Nephron (organoid): ENCODE measurements around the gene ARID1B.

Experiments used
- H3K27ac Mint-ChIP-seq, 3 experiments: 2 replicates each; pipeline ENCODE4 v1.8.0; 2020; ENCODE audit warnings: mixed read lengths in 3 of 3, mild to moderate bottlenecking in 2 of 3, moderate library complexity in 1 of 3
- H3K27me3 Mint-ChIP-seq: 2 replicates; pipeline ENCODE4 v1.8.0; 2021; ENCODE audit warnings: low read depth, mild to moderate bottlenecking, moderate library complexity, mixed read lengths
- H3K36me3 Mint-ChIP-seq: 2 replicates; pipeline ENCODE4 v1.8.0; 2020; ENCODE audit warnings: low read depth, mixed read lengths
- H3K4me1 Mint-ChIP-seq: 2 replicates; pipeline ENCODE4 v1.8.0; 2020; ENCODE audit warnings: mixed read lengths
- H3K4me3 Mint-ChIP-seq, 3 experiments: 2 replicates each; pipeline ENCODE4 v1.8.0; 2020; ENCODE audit warnings: mild to moderate bottlenecking in 3 of 3, mixed read lengths in 3 of 3, moderate library complexity in 2 of 3
- H3K9me3 Mint-ChIP-seq: 2 replicates; pipeline ENCODE4 v1.8.0; 2020; ENCODE audit warnings: mixed read lengths
- CTCF ChIP-seq, 3 experiments: fragments of 200-600 bp; sonication (generic); IDR thresholded peaks; one replicate each; pipeline ENCODE4 v1.5.0; 2021; ENCODE audit warnings: antibody characterized with exemption in 3 of 3; ENCODE audit not compliant: unreplicated experiment in 3 of 3

ARID1B gene

GRCh38 chr6:156848533-156848932 is 71.4 kb downstream of the ARID1B start:
- peaks cover 89% of the 10 kb centered on the region for H3K4me1 Mint-ChIP-seq
- no peaks in the 10 kb centered on the region for H3K27me3 Mint-ChIP-seq
- TF ChIP-seq CTCF (IDR thresholded peaks at IDR 0.05; ENCODE audit: unreplicated experiment in 3 of 3), result no peak
- H3K27ac Mint-ChIP-seq, result peak overlapping the region; percentile 59 to 94 (median 86)
- no peaks in the 10 kb centered on the region for H3K9me3 Mint-ChIP-seq
- H3K36me3 Mint-ChIP-seq, result peaks cover 6% of the 10 kb centered on the region
- peak overlapping the region; percentile 7 to 64 (median 43) for H3K4me3 Mint-ChIP-seq

- Mint-ChIP-seq H3K36me3 (peaks cover 6% of the 10 kb centered on the region), H3K4me3 (peak overlapping the region in 2 of 3 experiments; percentile 29 to 54), H3K27me3 (no peaks in the 10 kb centered on the region), H3K9me3 (no peaks in the 10 kb centered on the region), H3K27ac (peak overlapping the region; percentile 59 to 86 (median 66)), H3K4me1 (peaks cover 81% of the 10 kb centered on the region)
- no peak for TF ChIP-seq CTCF (IDR thresholded peaks at IDR 0.05; ENCODE audit: unreplicated experiment in 3 of 3)
These were observed 72.6 kb downstream of the ARID1B start for GRCh38 chr6:156849806-156850205.

GRCh38 chr6:156850353-156850752 is 73.2 kb downstream of the ARID1B start:
- peaks cover 79% of the 10 kb centered on the region for H3K4me1 Mint-ChIP-seq
- no peak for TF ChIP-seq CTCF (IDR thresholded peaks at IDR 0.05; ENCODE audit: unreplicated experiment in 3 of 3)
- no peaks in the 10 kb centered on the region for H3K9me3 Mint-ChIP-seq
- H3K27me3 Mint-ChIP-seq, result no peaks in the 10 kb centered on the region
- no peak overlapping the region for H3K4me3 Mint-ChIP-seq
- peaks cover 4% of the 10 kb centered on the region for H3K36me3 Mint-ChIP-seq
- peak overlapping the region in 1 of 3 experiments; percentile 86 for H3K27ac Mint-ChIP-seq

- Mint-ChIP-seq H3K9me3 (no peaks in the 10 kb centered on the region), H3K36me3 (no peaks in the 10 kb centered on the region), H3K27me3 (no peaks in the 10 kb centered on the region), H3K27ac (peak overlapping the region in 2 of 3 experiments; percentile 53 to 80), H3K4me3 (no peak overlapping the region), H3K4me1 (peaks cover 73% of the 10 kb centered on the region)
- no peak for TF ChIP-seq CTCF (IDR thresholded peaks at IDR 0.05; ENCODE audit: unreplicated experiment in 3 of 3)
These were observed 74.3 kb downstream of the ARID1B start for GRCh38 chr6:156851454-156851921.

- Mint-ChIP-seq H3K9me3 (no peaks in the 10 kb centered on the region), H3K4me1 (peaks cover 69% of the 10 kb centered on the region), H3K27ac (peak overlapping the region in 2 of 3 experiments; percentile 14 to 26), H3K36me3 (no peaks in the 10 kb centered on the region), H3K27me3 (no peaks in the 10 kb centered on the region), H3K4me3 (peak overlapping the region in 1 of 3 experiments; percentile 11)
- TF ChIP-seq CTCF (IDR thresholded peaks at IDR 0.05; ENCODE audit: unreplicated experiment in 3 of 3), result no peak
These were observed 75.1 kb downstream of the ARID1B start for GRCh38 chr6:156852147-156852857.

GRCh38 chr6:156852858-156853216 is 75.7 kb downstream of the ARID1B start:
- Mint-ChIP-seq H3K27me3 (no peaks in the 10 kb centered on the region), H3K4me3 (peak overlapping the region in 1 of 3 experiments; percentile 11), H3K27ac (peak overlapping the region in 2 of 3 experiments; percentile 14 to 26), H3K9me3 (no peaks in the 10 kb centered on the region), H3K4me1 (peaks cover 64% of the 10 kb centered on the region), H3K36me3 (no peaks in the 10 kb centered on the region)
- TF ChIP-seq CTCF (IDR thresholded peaks at IDR 0.05; ENCODE audit: unreplicated experiment in 3 of 3), result no peak
